ENCODE measurements around the gene TBC1D14. TPM values are rescaled to one million over a fixed set of nuclear protein-coding genes. Genes with fewer than 3 reads are reported as not detected.

TBC1D14 gene
- total RNA-seq, 1 donor from 2014 or later = 61.8 TPM

DNA sequence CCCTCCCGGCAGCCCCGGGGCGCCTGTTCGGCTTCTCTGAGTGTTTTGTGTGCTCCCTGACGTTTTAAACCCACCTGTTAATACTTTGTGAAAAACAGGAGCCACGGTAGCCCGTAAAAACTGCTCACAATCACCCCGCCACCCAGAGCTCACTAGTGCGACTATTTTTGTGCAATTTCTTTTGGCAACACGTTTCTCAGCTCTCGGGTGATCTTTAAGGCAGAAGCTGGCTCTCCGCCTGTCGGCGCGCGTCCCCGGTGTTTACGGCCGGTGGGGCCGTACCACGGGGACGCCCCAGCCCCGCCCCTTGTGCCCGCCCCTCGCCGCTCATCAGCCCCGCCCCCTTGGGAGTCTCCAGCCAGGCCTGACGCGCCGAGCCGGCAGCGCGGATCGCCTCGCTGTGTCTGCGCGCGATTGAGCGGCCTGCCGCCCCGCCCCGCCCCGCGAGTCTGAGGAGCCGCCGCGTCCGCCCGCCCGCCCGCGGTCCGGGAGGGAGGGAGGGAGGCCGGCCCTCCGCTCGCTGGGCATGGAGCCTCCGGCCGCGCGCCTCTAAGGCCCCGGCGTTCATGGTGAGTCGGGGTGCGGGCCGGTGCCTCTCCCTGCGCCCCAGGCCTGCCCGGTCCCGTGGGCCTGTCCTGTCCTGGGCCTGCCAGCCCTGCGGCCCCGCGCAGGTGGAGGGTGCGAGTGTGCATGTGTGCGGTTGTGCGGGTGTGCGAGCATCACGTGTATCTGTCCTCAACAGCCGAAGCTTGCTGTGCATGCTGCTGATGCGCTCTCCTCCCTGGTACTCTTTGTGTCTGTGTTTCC is 77.4 kb downstream of the TBC1D14 start:
- Mint-ChIP-seq H3K36me3 (ENCODE audit: insufficient read depth) (no peaks in the 10 kb centered on the region), H3K27me3 (no peaks in the 10 kb centered on the region), H3K27ac (peak overlapping the region; percentile 98), H3K4me3 (ENCODE audit: low read depth) (peak overlapping the region; percentile 99), H3K4me1 (ENCODE audit: low read depth) (peaks cover 45% of the 10 kb centered on the region), H3K9me3 (ENCODE audit: low read depth) (no peaks in the 10 kb centered on the region)
- TF ChIP-seq, protein P1, sequence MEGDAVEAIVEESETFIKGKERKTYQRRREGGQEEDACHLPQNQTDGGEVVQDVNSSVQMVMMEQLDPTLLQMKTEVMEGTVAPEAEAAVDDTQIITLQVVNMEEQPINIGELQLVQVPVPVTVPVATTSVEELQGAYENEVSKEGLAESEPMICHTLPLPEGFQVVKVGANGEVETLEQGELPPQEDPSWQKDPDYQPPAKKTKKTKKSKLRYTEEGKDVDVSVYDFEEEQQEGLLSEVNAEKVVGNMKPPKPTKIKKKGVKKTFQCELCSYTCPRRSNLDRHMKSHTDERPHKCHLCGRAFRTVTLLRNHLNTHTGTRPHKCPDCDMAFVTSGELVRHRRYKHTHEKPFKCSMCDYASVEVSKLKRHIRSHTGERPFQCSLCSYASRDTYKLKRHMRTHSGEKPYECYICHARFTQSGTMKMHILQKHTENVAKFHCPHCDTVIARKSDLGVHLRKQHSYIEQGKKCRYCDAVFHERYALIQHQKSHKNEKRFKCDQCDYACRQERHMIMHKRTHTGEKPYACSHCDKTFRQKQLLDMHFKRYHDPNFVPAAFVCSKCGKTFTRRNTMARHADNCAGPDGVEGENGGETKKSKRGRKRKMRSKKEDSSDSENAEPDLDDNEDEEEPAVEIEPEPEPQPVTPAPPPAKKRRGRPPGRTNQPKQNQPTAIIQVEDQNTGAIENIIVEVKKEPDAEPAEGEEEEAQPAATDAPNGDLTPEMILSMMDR (IDR thresholded peaks at IDR 0.05; ENCODE audit: unreplicated experiment) = no peak
- peak; percentile 94 for DNase-seq (ENCODE audit: low spot score, unreplicated experiment)

DNA sequence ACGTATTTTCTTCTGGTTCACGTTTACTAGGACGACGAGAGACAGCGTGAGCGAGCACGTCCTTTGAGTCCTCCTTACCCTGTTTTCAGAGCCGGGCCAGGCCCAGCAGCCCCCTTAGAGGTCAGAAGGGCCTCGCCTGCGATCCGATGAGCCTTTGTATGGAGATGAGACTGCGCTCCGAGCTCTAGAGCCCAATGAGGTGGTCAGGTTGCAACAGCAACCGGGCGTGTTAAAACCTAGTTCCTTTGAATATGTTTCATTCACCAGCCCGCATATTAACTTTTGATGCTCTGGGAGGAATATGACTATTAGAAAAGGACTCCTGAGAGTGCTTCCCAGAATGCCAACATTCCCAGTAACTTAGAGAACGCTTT is 77.9 kb downstream of the TBC1D14 start:
- Mint-ChIP-seq H3K4me3 (ENCODE audit: low read depth) (peak overlapping the region; percentile 99), H3K9me3 (ENCODE audit: low read depth) (no peaks in the 10 kb centered on the region), H3K36me3 (ENCODE audit: insufficient read depth) (no peaks in the 10 kb centered on the region), H3K4me1 (ENCODE audit: low read depth) (peaks cover 45% of the 10 kb centered on the region), H3K27me3 (no peaks in the 10 kb centered on the region), H3K27ac (peak overlapping the region; percentile 98)
- DNase-seq (ENCODE audit: low spot score, unreplicated experiment) = no peak
- TF ChIP-seq, protein P1 (IDR thresholded peaks at IDR 0.05; ENCODE audit: unreplicated experiment) = no peak

DNA sequence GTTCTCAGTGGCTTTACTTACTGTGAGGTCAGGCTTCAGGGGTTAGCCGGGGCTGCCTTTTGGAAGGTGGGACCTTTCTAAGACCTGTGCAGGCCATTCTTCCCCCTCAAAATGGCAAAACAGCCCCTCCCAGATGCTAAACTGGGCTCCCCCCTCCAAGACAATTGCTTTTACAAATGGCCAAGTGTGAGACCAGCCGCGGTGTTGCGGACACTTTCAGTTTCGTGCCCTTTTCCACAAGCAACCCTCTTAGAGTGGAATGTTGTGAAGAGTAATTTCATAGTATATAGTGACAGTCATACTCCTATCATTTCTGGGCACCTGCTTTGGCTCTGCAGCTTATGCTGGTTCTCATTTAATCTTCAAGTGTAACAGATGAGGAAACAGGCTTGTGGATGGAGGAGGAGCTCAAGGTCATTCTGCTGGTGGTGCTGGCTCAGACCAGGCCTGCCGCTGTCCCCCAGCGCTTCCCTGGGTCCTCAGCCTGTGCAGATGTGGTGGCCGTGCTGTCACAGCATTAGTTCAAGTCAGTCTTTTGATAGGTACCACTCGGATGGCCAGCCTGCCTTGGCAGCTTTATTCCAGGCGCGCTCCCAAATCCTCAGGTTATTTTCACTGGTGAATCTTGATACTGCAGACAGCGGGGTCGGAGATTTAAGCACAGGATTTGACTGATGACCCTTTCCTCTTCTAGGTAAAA is 78.5 kb downstream of the TBC1D14 start:
- H3K4me3 Mint-ChIP-seq (ENCODE audit: low read depth) = peak overlapping the region; percentile 99
- DNase-seq (ENCODE audit: low spot score, unreplicated experiment) = no peak
- H3K27ac Mint-ChIP-seq = peak overlapping the region; percentile 98
- TF ChIP-seq, protein P1 (IDR thresholded peaks at IDR 0.05; ENCODE audit: unreplicated experiment) = no peak
- H3K36me3 Mint-ChIP-seq (ENCODE audit: insufficient read depth) = peaks cover 2% of the 10 kb centered on the region
- no peaks in the 10 kb centered on the region for H3K9me3 Mint-ChIP-seq (ENCODE audit: low read depth)
- H3K27me3 Mint-ChIP-seq = no peaks in the 10 kb centered on the region
- H3K4me1 Mint-ChIP-seq (ENCODE audit: low read depth) = peaks cover 48% of the 10 kb centered on the region

DNA sequence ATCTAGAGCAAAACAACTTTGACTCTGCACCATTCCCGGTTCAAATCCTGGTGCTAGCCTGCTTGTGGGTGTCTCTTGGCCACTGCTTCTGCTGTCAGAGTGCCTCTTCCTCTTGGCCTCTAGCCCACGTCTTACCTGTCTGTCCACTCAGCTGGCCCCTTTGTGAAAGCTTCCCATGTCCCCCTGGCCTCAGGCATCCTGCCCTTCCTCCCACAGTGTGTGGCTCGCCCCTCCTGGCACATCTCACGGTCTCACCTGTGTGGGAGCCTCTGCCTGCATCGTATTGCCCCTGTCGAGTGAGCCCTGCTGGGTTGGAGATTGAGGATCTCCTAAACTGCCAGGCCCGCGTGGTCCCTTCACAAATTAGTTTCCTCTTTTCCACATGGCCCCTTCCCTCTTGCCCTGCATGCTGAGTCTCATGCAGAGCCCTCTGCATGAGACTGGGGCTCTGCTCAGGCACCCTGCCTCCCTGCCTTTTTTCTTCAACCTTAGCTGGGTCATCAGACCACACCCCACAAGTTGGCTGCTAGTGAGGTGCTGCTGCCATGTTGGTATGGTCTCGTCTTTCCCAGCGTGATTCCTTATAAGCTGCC is 79.8 kb downstream of the TBC1D14 start:
- peak overlapping the region; percentile 87 for H3K27ac Mint-ChIP-seq
- no peaks in the 10 kb centered on the region for H3K27me3 Mint-ChIP-seq
- no peaks in the 10 kb centered on the region for H3K9me3 Mint-ChIP-seq (ENCODE audit: low read depth)
- peaks cover 51% of the 10 kb centered on the region for H3K4me1 Mint-ChIP-seq (ENCODE audit: low read depth)
- TF ChIP-seq, protein P1 (IDR thresholded peaks at IDR 0.05; ENCODE audit: unreplicated experiment) = no peak
- H3K4me3 Mint-ChIP-seq (ENCODE audit: low read depth) = peak overlapping the region; percentile 99
- DNase-seq (ENCODE audit: low spot score, unreplicated experiment) = no peak
- peaks cover 4% of the 10 kb centered on the region for H3K36me3 Mint-ChIP-seq (ENCODE audit: insufficient read depth)

DNA sequence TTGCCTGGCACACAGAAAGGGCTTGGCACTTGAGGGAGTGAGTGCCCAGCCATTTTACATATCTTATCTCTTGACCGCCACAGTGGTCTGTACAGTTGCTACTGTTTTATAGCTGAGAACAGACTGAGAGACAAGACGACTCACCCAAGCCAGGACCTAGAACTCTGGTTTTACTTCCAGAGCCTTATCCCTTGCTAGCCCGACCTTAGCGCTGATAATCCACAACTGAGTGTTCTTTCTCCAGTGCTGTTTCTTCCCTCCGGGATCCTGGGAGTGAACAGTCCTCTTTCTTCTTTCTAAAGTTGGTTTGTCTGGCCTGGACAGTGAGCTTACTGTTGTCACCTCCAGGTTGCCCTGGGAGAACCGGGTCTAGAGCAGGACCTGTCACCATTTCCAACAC is 81.0 kb downstream of the TBC1D14 start:
- DNase-seq (ENCODE audit: low spot score, unreplicated experiment) = no peak
- no peaks in the 10 kb centered on the region for H3K27me3 Mint-ChIP-seq
- peaks cover 7% of the 10 kb centered on the region for H3K36me3 Mint-ChIP-seq (ENCODE audit: insufficient read depth)
- H3K4me1 Mint-ChIP-seq (ENCODE audit: low read depth) = peaks cover 40% of the 10 kb centered on the region
- no peak overlapping the region for H3K27ac Mint-ChIP-seq
- H3K4me3 Mint-ChIP-seq (ENCODE audit: low read depth) = no peak overlapping the region
- TF ChIP-seq, protein P1 (IDR thresholded peaks at IDR 0.05; ENCODE audit: unreplicated experiment) = no peak
- H3K9me3 Mint-ChIP-seq (ENCODE audit: low read depth) = no peaks in the 10 kb centered on the region

Measured in progenitor cell of endocrine pancreas (in vitro differentiated cells).